ENCODE data around the gene POP4.

GRCh38 chr19:29626386-29626785, 20.3 kb downstream of the POP4 start:
- TF ChIP-seq CTCF (IDR thresholded peaks at IDR 0.05) (no peak), POLR2A (IDR thresholded peaks at IDR 0.05; ENCODE audit: low read depth) (no peak), EP300 (IDR thresholded peaks at IDR 0.05) (no peak), POLR2AphosphoS5 (IDR thresholded peaks at IDR 0.05) (no peak)

All from esophagus muscularis mucosa (tissue), 4 donors.